Testis (tissue), 3 donors: ENCODE data around the gene ZNF438. TPM values are rescaled to one million over a fixed set of nuclear protein-coding genes. Genes with fewer than 3 reads are reported as not detected.

Experiments
- DNase-seq: peaks from one replicate; pipeline ENCODE4 v3.0.0-alpha.2; 2019
- H3K27ac ChIP-seq, 2 donors: fragments of 200-600 bp; sonication (generic); one replicate each; pipeline ENCODE4 v1.5.1; 2019
- H3K27me3 ChIP-seq: fragments of 200-600 bp; sonication (generic); one replicate; pipeline ENCODE4 v1.5.1; 2019
- H3K36me3 ChIP-seq: fragments of 200-600 bp; sonication (generic); one replicate; pipeline ENCODE4 v1.5.1; 2017; ENCODE audit warnings: low read depth; ENCODE audit errors: missing control alignments
- H3K4me1 ChIP-seq: fragments of 200-600 bp; sonication (generic); one replicate; pipeline ENCODE4 v1.5.1; 2019
- H3K4me3 ChIP-seq, 2 donors: fragments of 200-600 bp; sonication (generic); one replicate each; pipeline ENCODE4 v1.5.1; 2017 to 2019
- H3K9me3 ChIP-seq: fragments of 200-600 bp; sonication (generic); one replicate; pipeline ENCODE4 v1.5.1; 2017
- POLR2A ChIP-seq: fragments of 450-650 bp; IDR thresholded peaks from one replicate; pipeline ENCODE4 v1.6.1; 2017; ENCODE audit warnings: antibody characterized with exemption, mild to moderate bottlenecking, moderate library complexity
- WGBS, 2 donors: methylation state at CpG; one replicate each; pipeline ENCODE4 v1.1.5; 2018; 5-methylcytosine and 5-hydroxymethylcytosine counted together
- intact Hi-C: fragments of 100-400 bp; cut with DNase I; formaldehyde crosslinking; loops from one replicate; pipeline ENCODE4 v1.15.1; 2023; ENCODE audit warnings: low total_unique reads
- polyA plus RNA-seq: library from polyadenylated mRNA; stranded (reverse); fragments of 350-450 nt; fragmentation: Illumina TruSeq; extraction: RNeasy Lipid Tissue Mini Kit (QIAGEN cat#74804); gene quantifications from one replicate; pipeline ENCODE4 v1.2.3, GENCODE V29; 2014; ENCODE audit warnings: low read depth, low replicate concordance; ENCODE audit not compliant: insufficient read depth
- total RNA-seq, 2 donors: library from RNA; depleted of rRNA; stranded (reverse); fragments of >200 nt; gene quantifications; one replicate each; pipeline ENCODE4 v1.2.3, GENCODE V29; 2016
- TF ChIP-seq, protein P1 (sequence below), 3 experiments: fragments of 450-650 bp in 2 of 3; fragments of 200-600 bp in 1 of 3; sonication (generic) in 1 of 3; IDR thresholded peaks; one replicate each; pipeline ENCODE4 v1.5.1; 2016 to 2019; ENCODE audit warnings: antibody characterized with exemption in 3 of 3, mild to moderate bottlenecking in 2 of 3, moderate library complexity in 1 of 3

ZNF438 gene
- total and polyA plus RNA-seq, 3 donors from 2014 or later: 15.3 to 17.8 (median 16.2) TPM

DNA sequence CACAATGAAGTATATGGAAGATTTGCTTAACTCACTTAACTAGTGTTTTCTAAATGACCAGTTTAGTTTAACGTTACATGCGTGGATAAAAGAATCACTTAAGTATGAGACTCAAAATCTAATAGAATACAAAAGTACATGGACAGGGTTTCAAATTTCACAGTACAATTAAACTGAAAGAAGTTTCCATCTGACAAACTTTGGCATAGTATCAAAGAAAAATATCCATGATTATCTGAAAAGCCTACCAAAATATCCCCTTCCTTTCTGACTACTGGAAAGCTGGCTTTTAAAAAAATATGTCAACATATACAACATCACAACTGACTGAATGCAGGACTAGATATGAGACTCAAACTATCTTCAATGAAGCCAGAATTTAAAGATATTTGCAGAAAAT is 164.8 kb downstream of the ZNF438 start:
- intact Hi-C loops: no loop called here
- Histone ChIP-seq H3K36me3 (no peaks in the 10 kb centered on the region), H3K27me3 (no peaks in the 10 kb centered on the region), H3K4me1 (peaks cover 29% of the 10 kb centered on the region), H3K27ac (no peak overlapping the region), H3K4me3 (no peak overlapping the region), H3K9me3 (no peaks in the 10 kb centered on the region)
- TF ChIP-seq, protein P1, sequence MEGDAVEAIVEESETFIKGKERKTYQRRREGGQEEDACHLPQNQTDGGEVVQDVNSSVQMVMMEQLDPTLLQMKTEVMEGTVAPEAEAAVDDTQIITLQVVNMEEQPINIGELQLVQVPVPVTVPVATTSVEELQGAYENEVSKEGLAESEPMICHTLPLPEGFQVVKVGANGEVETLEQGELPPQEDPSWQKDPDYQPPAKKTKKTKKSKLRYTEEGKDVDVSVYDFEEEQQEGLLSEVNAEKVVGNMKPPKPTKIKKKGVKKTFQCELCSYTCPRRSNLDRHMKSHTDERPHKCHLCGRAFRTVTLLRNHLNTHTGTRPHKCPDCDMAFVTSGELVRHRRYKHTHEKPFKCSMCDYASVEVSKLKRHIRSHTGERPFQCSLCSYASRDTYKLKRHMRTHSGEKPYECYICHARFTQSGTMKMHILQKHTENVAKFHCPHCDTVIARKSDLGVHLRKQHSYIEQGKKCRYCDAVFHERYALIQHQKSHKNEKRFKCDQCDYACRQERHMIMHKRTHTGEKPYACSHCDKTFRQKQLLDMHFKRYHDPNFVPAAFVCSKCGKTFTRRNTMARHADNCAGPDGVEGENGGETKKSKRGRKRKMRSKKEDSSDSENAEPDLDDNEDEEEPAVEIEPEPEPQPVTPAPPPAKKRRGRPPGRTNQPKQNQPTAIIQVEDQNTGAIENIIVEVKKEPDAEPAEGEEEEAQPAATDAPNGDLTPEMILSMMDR (IDR thresholded peaks at IDR 0.05): no peak
- no peak for TF ChIP-seq POLR2A
- WGBS, 2 donors: 88 to 93% methylated on average over 2 of the region's 2 CpGs
- DNase-seq: no peak

DNA sequence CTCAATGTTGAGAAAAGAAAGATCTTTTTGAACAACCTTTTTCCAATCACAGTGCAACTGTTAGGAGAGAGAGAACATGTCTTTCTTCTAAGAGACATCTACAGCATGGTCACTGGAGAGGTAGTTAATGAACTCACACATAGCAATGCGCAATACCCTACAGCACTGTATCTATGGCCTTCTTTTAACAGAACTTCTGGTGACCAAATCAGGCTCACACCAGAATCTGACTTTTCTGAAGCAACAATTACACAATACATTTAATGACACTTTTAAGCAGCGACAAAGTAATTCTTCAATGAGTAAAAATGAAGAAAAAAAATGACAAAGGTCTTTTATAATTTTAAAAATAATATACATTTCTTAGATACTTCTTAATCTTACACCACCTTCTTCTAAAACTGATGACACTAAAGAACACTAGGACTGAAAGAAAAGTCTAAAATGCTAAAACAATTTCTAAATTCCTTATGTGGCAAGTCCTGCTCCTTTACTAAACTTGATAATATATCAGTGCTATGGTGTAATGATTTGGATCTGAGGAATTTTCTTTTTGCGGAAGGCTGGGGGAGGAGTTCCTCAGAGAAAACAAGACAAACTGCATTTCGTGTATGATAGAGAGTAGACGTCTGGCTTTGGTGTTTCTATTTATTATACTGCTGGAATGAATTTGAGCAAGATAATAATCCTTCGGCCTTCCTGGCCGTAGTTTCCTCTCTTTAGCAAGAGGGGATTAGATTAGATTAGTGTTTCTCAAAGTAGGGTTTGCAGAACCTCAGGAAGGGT is 166.3 kb downstream of the ZNF438 start:
- no peaks in the 10 kb centered on the region for H3K36me3 ChIP-seq
- H3K27ac ChIP-seq: no peak overlapping the region
- peaks cover 35% of the 10 kb centered on the region for H3K4me1 ChIP-seq
- H3K4me3 ChIP-seq: no peak overlapping the region
- TF ChIP-seq, protein P1 (IDR thresholded peaks at IDR 0.05): no peak
- TF ChIP-seq POLR2A: no peak
- intact Hi-C loops: no loop called here
- H3K9me3 ChIP-seq: no peaks in the 10 kb centered on the region
- no peak for DNase-seq
- no peaks in the 10 kb centered on the region for H3K27me3 ChIP-seq
- WGBS, 2 donors: 73 to 76% methylated on average over 7 of the region's 7 CpGs

DNA sequence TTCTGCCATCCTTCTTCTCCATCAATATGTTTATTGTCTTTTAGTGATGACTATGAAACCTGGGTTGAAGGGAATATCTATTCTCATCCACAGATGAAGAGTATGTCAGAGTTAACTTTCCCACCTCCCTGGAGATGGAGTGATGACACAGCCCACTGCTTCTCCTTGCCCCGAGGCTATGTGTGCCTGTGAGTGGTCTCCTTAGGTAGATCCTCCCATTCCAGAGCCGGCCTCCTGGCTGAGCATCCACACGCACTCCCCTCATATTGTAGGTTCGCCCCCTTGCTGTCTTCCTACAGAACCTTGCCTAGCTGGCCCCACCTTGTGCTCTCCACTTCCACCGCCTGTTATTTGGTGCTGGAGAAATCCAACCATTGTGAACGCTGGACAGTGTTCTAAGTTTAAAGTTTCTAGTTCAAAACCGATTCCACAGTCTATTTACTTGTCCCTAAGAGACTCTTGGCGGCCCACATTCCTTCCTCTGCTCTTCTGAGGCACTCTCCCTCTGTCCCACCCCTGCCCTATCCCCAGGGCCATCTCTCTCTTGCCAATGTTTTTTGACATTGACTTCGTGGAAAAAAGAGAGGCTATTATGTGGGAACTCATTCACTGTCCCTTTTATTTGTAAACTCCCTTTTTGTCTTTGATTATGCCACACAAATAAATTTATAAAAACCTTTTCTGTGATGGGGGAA is 168.0 kb downstream of the ZNF438 start:
- no peaks in the 10 kb centered on the region for H3K9me3 ChIP-seq
- WGBS, 2 donors: 86 to 90% methylated on average over 9 of the region's 9 CpGs
- H3K36me3 ChIP-seq: no peaks in the 10 kb centered on the region
- intact Hi-C loops: no loop called here
- H3K27ac ChIP-seq: peak overlapping the region in 1 of 2 donors; percentile 23
- no peak overlapping the region for H3K4me3 ChIP-seq
- TF ChIP-seq POLR2A: no peak
- TF ChIP-seq, protein P1 (IDR thresholded peaks at IDR 0.05): no peak
- H3K27me3 ChIP-seq: no peaks in the 10 kb centered on the region
- peaks cover 43% of the 10 kb centered on the region for H3K4me1 ChIP-seq
- no peak for DNase-seq

DNA sequence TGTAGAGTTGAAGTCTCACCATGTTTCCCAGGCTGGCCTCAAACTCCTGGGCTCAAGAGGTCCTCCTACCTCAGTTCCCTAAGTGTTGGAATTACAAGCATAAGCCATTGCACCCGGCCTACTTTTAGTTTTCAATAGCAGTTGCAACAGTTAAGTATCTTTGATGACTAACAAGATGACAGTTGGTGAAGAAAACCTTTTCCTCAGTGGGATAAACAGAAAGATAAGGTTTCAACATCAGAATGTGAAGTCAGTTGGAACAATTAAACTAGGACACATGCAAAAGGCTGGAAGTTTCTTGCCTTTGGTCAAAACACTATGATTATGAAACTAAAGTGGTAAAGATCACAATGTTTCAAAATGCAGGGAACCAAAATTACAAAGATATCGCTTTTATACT is 169.2 kb downstream of the ZNF438 start:
- peak overlapping the region; percentile 49 to 81 for H3K27ac ChIP-seq
- H3K4me3 ChIP-seq: no peak overlapping the region
- intact Hi-C loops: no loop called here
- H3K9me3 ChIP-seq: no peaks in the 10 kb centered on the region
- no peak for DNase-seq
- peaks cover 53% of the 10 kb centered on the region for H3K4me1 ChIP-seq
- WGBS, 2 donors: 52 to 71% methylated on average over 2 of the region's 2 CpGs
- no peaks in the 10 kb centered on the region for H3K27me3 ChIP-seq
- TF ChIP-seq POLR2A: no peak
- TF ChIP-seq, protein P1 (IDR thresholded peaks at IDR 0.05): no peak
- no peaks in the 10 kb centered on the region for H3K36me3 ChIP-seq
